HFFc6 (cell line): Measurements from ENCODE around the gene ADAT3. TPM values are rescaled to one million over a fixed set of nuclear protein-coding genes. Genes with fewer than 3 reads are reported as not detected.

Experiments
- DNase-seq: peaks from one replicate; pipeline ENCODE4 v3.0.0-alpha.2; 2018
- H3K27ac Mint-ChIP-seq: 2 replicates; pipeline ENCODE4 v1.8.0; 2020; ENCODE audit warnings: mild to moderate bottlenecking, mixed read lengths
- H3K27me3 Mint-ChIP-seq: 2 replicates; pipeline ENCODE4 v1.8.0; 2021; ENCODE audit warnings: mild to moderate bottlenecking, moderate library complexity, mixed read lengths; ENCODE audit not compliant: insufficient read depth
- H3K36me3 Mint-ChIP-seq: 2 replicates; pipeline ENCODE4 v1.8.0; 2021; ENCODE audit warnings: low read depth, mixed read lengths
- H3K4me1 Mint-ChIP-seq: 2 replicates; pipeline ENCODE4 v1.8.0; 2020; ENCODE audit warnings: low read depth, mixed read lengths
- H3K4me3 Mint-ChIP-seq: 2 replicates; pipeline ENCODE4 v1.8.0; 2020; ENCODE audit warnings: mild to moderate bottlenecking, moderate library complexity, mixed read lengths
- H3K9me3 Mint-ChIP-seq: 2 replicates; pipeline ENCODE4 v1.8.0; 2020; ENCODE audit warnings: mild to moderate bottlenecking, mixed read lengths
- CTCF ChIP-seq: fragments of 200-600 bp; sonication (generic); IDR thresholded peaks from 2 replicates; pipeline ENCODE4 v1.5.0; 2021; ENCODE audit warnings: antibody characterized with exemption, mild to moderate bottlenecking
- total RNA-seq, 6 experiments: library from RNA; stranded (reverse); fragmentation: NEBNext Ultra II Directional; extraction: Animal tissue kit (Norgen Biotek cat#: 25700); gene quantifications; 2 replicates in 1 of 6; 3 replicates in 5 of 6; pipeline ENCODE4 v1.2.3, GENCODE V29; 2021

The ADAT3 gene
- total RNA-seq, 6 experiments from 2014 or later, result 2.3 to 4.2 (median 3.0) TPM

- Mint-ChIP-seq H3K4me3 (no peak overlapping the region), H3K36me3 (no peaks in the 10 kb centered on the region), H3K27me3 (no peaks in the 10 kb centered on the region), H3K4me1 (no peaks in the 10 kb centered on the region), H3K9me3 (no peaks in the 10 kb centered on the region), H3K27ac (no peak overlapping the region)
- DNase-seq, result no peak
- no peak for TF ChIP-seq CTCF
These were observed 56.0 kb downstream of the ADAT3 start for GRCh38 chr19:1961000-1961883.

- no peak for TF ChIP-seq CTCF
- Mint-ChIP-seq H3K9me3 (no peaks in the 10 kb centered on the region), H3K27me3 (no peaks in the 10 kb centered on the region), H3K4me3 (no peak overlapping the region), H3K4me1 (no peaks in the 10 kb centered on the region), H3K36me3 (no peaks in the 10 kb centered on the region), H3K27ac (no peak overlapping the region)
- no peak for DNase-seq
These were observed 57.5 kb downstream of the ADAT3 start for GRCh38 chr19:1962674-1963073.

Other genes starting within 250 kb of the ADAT3 start
- not detected for gene ONECUT3, start 151.9 kb upstream of the ADAT3 start, total RNA-seq
- 1 to 10 TPM; 4.9 to 8.8 (median 7.6) TPM for gene ATP8B3, start 93.1 kb upstream of the ADAT3 start, total RNA-seq
- 10 to 100 TPM; 32.9 to 38.2 (median 34.6) TPM for gene REXO1, start 56.9 kb upstream of the ADAT3 start, total RNA-seq
- gene KLF16, start 41.8 kb upstream of the ADAT3 start, total RNA-seq, result 10 to 100 TPM; 37.7 to 48.3 (median 41.6) TPM
- gene ABHD17A, start 19.9 kb upstream of the ADAT3 start, total RNA-seq, result 10 to 100 TPM; 61.0 to 80.0 (median 67.9) TPM
- 10 to 100 TPM; 51.7 to 84.8 (median 58.5) TPM for gene SCAMP4, start within 50 bp of the ADAT3 start, total RNA-seq
- 10 to 100 TPM; 44.8 to 52.0 (median 51.1) TPM for gene CSNK1G2, start 35.8 kb downstream of the ADAT3 start, total RNA-seq
- gene BTBD2, start 110.3 kb downstream of the ADAT3 start, total RNA-seq, result 10 to 100 TPM; 74.1 to 95.6 (median 84.7) TPM
- gene MKNK2, start 145.8 kb downstream of the ADAT3 start, total RNA-seq, result 10 to 100 TPM; 61.5 to 82.9 (median 65.2) TPM
- 10 to 100 TPM; 47.1 to 52.6 (median 51.2) TPM for gene MOB3A, start 190.9 kb downstream of the ADAT3 start, total RNA-seq
- gene IZUMO4, start 191.5 kb downstream of the ADAT3 start, total RNA-seq, result 1 to 10 TPM in 5 of 6 experiments, under 1 TPM in 1; 0.68 to 1.9 (median 1.5) TPM
- 100 to 1,000 TPM; 139 to 169 (median 151) TPM for gene AP3D1, start 246.2 kb downstream of the ADAT3 start, total RNA-seq